ENCODE measurements around the gene SLC32A1.

Gene SLC32A1

GRCh38 chr20:38725931-38726803 is 1.9 kb downstream of the SLC32A1 start:
- DNase-seq, result no peak

- no peak for DNase-seq
Measured at GRCh38 chr20:38726804-38727606, 2.7 kb downstream of the SLC32A1 start.

DNA sequence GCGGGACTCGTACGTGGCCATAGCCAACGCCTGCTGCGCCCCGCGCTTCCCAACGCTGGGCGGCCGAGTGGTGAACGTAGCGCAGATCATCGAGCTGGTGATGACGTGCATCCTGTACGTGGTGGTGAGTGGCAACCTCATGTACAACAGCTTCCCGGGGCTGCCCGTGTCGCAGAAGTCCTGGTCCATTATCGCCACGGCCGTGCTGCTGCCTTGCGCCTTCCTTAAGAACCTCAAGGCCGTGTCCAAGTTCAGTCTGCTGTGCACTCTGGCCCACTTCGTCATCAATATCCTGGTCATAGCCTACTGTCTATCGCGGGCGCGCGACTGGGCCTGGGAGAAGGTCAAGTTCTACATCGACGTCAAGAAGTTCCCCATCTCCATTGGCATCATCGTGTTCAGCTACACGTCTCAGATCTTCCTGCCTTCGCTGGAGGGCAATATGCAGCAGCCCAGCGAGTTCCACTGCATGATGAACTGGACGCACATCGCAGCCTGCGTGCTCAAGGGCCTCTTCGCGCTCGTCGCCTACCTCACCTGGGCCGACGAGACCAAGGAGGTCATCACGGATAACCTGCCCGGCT is 3.4 kb downstream of the SLC32A1 start:
- no peak for DNase-seq

DNA sequence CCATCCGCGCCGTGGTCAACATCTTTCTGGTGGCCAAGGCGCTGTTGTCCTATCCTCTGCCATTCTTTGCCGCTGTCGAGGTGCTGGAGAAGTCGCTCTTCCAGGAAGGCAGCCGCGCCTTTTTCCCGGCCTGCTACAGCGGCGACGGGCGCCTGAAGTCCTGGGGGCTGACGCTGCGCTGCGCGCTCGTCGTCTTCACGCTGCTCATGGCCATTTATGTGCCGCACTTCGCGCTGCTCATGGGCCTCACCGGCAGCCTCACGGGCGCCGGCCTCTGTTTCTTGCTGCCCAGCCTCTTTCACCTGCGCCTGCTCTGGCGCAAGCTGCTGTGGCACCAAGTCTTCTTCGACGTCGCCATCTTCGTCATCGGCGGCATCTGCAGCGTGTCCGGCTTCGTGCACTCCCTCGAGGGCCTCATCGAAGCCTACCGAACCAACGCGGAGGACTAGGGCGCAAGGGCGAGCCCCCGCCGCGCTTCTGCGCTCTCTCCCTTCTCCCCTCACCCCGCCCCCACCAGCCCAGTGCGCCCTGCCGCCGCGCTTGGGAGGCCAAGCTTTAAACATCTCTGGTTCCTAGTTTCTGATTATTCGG is 4.0 kb downstream of the SLC32A1 start:
- DNase-seq, result no peak

- DNase-seq, result no peak
Measured at GRCh38 chr20:38728911-38729642, 4.8 kb downstream of the SLC32A1 start.

DNA sequence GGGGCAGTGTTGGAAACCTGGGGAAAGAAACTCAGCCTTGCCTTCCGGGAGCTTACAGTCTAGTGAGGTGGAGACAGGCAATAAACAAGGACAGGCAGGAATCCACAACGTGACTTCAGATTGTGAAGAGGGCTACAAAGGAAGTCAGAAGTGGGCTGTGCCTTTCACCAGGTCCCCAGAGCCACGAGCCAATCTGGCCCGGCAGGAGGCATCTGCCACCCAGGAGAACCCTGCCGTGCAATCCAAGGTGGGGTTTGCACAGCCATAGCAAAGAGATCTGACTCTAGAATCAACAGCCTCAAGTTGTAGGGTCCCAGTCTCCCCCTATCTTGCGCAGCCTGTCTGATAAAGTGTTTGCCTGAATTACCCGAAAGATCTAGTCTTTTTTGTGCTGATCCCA is 5.5 kb downstream of the SLC32A1 start:
- no peak for DNase-seq

DNA sequence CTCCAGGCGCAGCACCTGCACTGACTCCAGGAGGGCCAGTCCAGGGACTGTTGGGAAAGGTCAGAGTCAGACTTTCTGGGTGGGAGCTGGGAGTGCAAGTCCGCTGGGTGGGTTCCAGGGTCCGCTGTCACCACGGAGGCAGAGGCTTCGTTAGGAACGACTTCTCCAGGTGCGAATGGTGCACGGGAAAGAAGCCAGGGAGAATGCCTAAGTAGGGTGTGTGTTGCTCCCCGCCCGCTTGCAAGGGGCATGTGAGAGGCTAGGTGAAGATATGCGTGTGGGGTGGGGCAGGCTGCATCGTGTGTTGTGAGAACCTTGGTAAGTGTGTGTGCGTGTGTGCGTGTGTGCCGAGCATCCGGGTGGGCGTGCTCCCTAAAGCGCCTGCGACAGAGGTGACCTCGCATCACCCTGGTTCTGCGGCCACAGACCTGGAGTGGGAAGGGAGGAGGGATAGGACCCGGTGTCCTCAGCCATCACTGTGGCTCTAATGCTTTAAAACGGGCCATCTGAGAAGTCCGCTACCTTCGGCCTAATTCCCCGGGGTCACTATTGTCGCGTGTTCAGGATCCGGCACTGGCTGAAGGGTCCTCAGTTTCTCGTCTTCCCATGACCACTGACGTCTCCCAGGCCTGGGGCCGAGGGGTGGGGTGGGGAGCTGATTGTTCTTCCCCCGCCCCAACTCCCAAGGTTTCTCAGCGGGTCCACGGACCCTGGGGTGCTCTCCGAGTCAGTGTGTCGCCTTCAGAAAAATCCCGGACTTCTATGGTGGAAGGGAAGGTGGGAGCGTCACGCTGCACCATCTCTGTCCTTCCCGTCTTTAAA is 6.1 kb downstream of the SLC32A1 start:
- DNase-seq, result no peak

DNA sequence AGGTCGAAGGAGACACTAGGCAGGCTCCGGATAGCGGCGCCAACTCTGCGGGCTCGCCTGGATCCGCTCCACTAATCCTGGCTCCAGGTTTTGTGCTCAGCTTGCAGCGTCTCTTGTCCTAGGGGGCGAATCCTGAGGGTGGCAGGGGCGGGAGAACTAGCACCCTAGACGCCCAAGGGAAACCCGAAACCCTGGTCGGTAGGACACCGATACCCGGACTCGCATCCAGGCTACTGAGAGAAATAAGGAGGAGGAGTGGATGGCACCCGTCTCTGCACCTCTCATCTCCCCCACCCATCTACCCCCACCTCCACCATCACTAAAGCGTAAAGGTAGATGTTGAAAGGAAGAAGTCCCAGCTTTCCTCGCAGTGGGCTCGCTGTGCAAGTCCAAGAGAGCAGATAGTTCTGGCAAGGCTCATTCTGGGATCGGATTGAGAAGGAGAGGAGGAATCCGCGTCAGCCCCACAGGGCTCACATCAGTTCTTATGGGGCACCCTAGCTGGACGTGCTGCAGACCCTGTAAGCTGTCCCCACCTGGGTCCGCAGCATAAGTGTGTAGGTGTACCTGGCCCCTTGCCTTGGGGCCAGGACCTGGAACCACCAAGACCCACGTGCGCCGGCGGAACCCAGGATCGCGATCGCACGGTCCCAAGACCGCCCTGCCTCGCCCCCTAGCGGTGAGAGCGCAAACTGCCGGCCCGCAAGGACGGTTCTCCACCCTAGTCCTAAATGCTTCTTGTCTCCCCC is 6.9 kb downstream of the SLC32A1 start:
- peak; percentile 25 for DNase-seq

DNA sequence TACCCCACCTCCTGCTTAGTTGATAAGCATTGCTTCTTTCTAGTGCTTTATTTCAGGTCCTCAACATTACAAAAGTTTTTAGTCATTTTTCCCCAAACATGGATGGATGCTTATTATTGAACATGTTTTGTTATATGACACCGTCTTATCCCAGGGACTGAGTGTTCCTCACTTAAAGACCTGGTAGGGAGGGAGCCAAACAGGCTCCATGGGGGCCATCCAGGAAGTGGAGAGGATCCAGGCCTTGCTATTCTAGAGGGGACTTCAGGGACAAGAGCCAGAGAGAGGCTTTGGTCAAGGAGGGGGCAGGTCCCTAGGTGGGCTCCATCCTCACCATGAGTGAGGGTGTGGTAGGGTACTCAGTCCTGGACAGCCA is 7.4 kb downstream of the SLC32A1 start:
- no peak for DNase-seq

DNA sequence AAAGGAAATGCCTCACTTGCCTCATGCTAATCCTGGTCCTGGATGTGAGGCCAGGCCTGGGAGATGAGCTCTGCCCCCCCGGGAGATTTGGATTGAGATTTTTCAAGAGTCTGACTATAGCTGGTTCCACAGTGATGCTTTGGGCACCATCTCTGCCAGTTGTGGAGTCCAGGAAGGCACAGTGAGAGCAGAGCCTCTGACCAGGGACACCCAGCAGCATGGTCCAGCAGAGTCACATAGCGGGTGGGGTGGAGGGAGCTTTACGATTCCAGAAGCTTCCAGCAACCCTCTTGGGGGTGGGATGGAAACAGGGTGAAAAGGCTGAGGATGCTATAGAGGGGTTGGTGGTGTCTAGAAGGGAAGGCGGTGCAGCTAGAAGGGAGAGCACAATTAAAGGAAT is 8.7 kb downstream of the SLC32A1 start:
- no peak for DNase-seq

DNA sequence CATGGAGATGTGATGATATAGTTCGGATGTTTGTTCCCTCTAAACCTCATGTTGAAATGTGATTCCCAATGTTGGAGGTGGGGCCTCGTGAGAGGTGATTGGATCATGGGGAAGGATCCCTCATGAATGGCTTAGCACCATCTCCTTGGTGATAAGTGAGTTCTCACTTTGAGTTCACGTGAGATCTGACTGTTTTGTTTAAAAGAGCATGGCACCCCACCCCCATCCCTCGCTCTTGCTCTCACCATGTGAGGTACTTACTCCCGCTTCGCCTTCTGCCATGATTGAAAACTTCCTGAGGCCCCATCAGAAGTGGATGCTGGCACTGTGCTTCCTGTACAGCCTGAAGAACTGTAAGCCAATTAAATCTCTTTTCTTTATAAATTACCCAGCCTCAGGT is 10.9 kb downstream of the SLC32A1 start:
- DNase-seq, result no peak

DNA sequence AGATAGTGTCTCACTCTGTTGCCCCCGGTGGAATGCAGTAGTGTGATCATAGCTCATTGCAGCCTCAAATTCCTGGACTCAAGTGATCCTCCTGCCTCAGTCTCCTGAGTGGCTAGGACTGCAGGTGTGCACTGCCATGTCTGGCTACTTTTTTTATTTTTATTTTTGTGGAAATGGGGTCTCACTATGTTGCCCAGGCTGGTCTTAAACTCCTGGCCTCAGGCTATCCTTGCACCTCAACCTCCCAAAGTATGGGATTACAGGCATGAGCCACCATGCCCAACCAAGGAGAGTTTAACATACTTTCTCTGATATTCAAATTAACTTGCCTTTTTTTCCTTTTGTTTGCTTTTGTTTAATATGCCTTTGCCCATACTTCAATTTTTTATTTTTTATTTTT is 13.6 kb downstream of the SLC32A1 start:
- DNase-seq, result no peak

DNA sequence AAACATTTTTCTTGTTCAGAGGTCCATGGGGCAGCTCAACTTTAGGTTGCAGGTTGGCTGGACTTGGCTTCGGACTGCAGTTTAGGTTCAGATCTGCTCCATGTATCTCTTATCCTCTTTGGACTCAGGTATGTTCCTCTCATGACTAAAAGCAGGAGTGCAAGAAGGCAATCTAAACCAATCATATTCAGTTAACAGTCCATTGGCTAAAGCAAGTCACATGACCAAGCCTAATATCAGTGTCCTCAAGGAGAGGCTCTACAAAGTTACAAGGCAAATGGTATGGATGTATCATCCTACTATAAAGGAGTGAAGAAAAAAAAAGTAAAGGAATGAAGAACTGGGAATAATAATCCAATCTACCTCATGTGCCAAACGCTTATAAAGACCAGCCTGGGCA is 21.5 kb downstream of the SLC32A1 start:
- no peak for DNase-seq

GRCh38 chr20:38747495-38748096 is 23.3 kb downstream of the SLC32A1 start:
- no peak for DNase-seq

- peak; percentile 85 for DNase-seq
Measured at GRCh38 chr20:38748097-38748860, 24.0 kb downstream of the SLC32A1 start, which contains the start of gene ACTR5. TSS of gene ACTR5 (plus strand) at chr20:38748460. CDS start at chr20:38748479, 19 bp downstream.

- peak; percentile 23 for DNase-seq
Measured at GRCh38 chr20:38748861-38749149, 24.5 kb downstream of the SLC32A1 start.

- peak; percentile 59 for DNase-seq
Measured at GRCh38 chr20:38751360-38751976, 27.2 kb downstream of the SLC32A1 start.

DNA sequence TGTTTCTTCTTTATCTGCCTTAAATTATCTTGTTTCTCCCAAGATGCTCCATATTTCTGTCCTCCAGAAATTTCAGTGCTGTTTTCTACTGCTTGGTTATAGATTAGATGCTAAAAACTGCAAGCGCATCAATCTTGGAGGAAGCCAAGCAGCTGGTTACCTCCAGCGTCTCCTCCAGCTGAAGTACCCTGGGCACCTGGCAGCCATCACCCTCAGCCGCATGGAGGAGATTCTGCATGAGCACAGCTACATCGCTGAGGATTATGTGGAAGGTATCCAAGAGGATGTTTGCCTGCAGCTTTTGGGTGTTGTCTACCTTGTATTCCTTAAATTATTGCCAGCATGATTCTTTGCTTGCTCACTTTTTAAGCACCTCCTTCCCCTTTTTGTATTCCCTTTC is 27.7 kb downstream of the SLC32A1 start:
- no peak for DNase-seq

DNA sequence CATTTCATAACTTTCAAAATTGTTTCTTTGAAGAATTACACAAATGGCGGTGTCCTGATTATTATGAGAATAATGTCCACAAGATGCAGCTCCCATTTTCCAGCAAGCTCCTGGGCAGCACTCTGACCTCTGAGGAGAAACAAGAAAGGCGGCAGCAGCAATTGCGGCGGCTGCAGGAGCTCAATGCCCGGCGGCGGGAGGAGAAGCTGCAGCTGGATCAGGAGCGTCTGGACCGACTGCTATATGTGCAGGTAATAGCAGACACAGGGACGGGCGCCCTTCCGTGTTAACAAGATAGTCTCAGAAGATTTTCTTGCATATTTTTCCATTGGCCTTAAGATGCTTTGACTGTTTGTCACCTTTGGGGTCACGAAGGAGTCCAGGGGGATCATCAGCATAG is 30.6 kb downstream of the SLC32A1 start:
- DNase-seq, result no peak

Measured in kidney glomerular epithelial cell (primary cell).